ENCODE data around the gene GGN. TPM values are rescaled to one million over a fixed set of nuclear protein-coding genes. Genes with fewer than 3 reads are reported as not detected.

The GGN gene
- total and polyA plus RNA-seq, 9 of the 15 experiments (the other 6 are each of a cell fraction or from before 2014, with no cell fraction given): 0.15 to 0.33 TPM; not detected in 7

GRCh38 chr19:38362076-38362945 is 25.5 kb downstream of the GGN start (continued):
- TF ChIP-seq NUFIP1 (IDR thresholded peaks at IDR 0.05; ENCODE audit: partially characterized antibody) (no peak), CHCHD3 (CRISPR knock-in tag; IDR thresholded peaks at IDR 0.05) (no peak), MITF (IDR thresholded peaks at IDR 0.05) (no peak), ZC3H4 (CRISPR knock-in tag; IDR thresholded peaks at IDR 0.05; ENCODE audit: borderline replicate concordance) (no peak), ZNF347 (CRISPR knock-in tag; IDR thresholded peaks at IDR 0.05; ENCODE audit: low read depth) (no peak), ZNF3 (CRISPR knock-in tag; IDR thresholded peaks at IDR 0.05) (no peak), ZNF583 (CRISPR knock-in tag; IDR thresholded peaks at IDR 0.05) (no peak), PKNOX1 (IDR thresholded peaks at IDR 0.05) (peak; percentile 23; the same call in 1 of the 2 replicates), YY1 (IDR thresholded peaks at IDR 0.05; ENCODE audit: borderline replicate concordance in 1 of 3, control insufficient read depth in 1 of 3, extremely low read depth in 1 of 3, insufficient read depth in 3 of 3, insufficient read length in 1 of 3, insufficient replicate concordance in 2 of 3, low read depth in 1 of 3, low read length in 2 of 3) (peak in 1 of 3 experiments; percentile 49), MAZ (CRISPR knock-in tag; conservative IDR thresholded peaks at IDR 0.05 in 1 of 2, IDR thresholded peaks at IDR 0.05 in 1 of 2) (peak; percentile 57 to 83; a peak in 3 of 4 replicates), HOMEZ (CRISPR knock-in tag; IDR thresholded peaks at IDR 0.05) (no peak), SMAD2 (IDR thresholded peaks at IDR 0.05; ENCODE audit: low read depth, low read length) (no peak), FOS (IDR thresholded peaks at IDR 0.05; ENCODE audit: extremely low read depth, insufficient read length) (no peak), PTRF (tag; IDR thresholded peaks at IDR 0.05) (no peak), BACH1 (tag; IDR thresholded peaks at IDR 0.05) (no peak), ZNF354B (CRISPR knock-in tag; IDR thresholded peaks at IDR 0.05) (no peak), ZNF395 (CRISPR knock-in tag; IDR thresholded peaks at IDR 0.05) (no peak), WHSC1 (IDR thresholded peaks at IDR 0.05; ENCODE audit: low read length) (no peak), ELK1 (CRISPR knock-in tag; IDR thresholded peaks at IDR 0.05) (no peak), MYC (IDR thresholded peaks at IDR 0.05; ENCODE audit: low read depth, low read length) (no peak), MYC (CRISPR knock-in tag; IDR thresholded peaks at IDR 0.05; ENCODE audit: borderline replicate concordance, low read depth) (no peak)

All from K562 (cell line).